Heart left ventricle (tissue), 13 donors: ENCODE results near the gene AKT1.

Experiments
- POLR2A ChIP-seq, 2 donors: fragments of 450-650 bp; IDR thresholded peaks; one replicate each; pipeline ENCODE4 v1.6.1; 2017; ENCODE audit warnings: antibody characterized with exemption in 2 of 2, mild to moderate bottlenecking in 2 of 2, moderate library complexity in 2 of 2
- TF ChIP-seq, protein P1 (sequence below), 12 donors: fragments of 200-600 bp; sonication (generic) in 4 of 12; IDR thresholded peaks; one replicate each; pipeline versions ENCODE4 v1.5.0 to v1.8.0; 2018 to 2022; ENCODE audit warnings: antibody characterized with exemption in 12 of 12, mild to moderate bottlenecking in 5 of 12
- donor health status: ischemic (EF 13 %, LVEDD 7.1; RV severe dilation, severe dysfunction).
- donor health status: DM: no; HTN: yes; CAD: no.
- donor health status: DM: no; HTN: no; CAD: no.
- donor health status: ischemic (EF 25% LVEDD 6.9; RV normal size, moderate dysfunction).
- donor health status: ischemic (EF 25% LVEDD 5.7; RV mildly dilated, moderate dysfunction).
- donor health status: ischemic (EF 35%, LVEDD 5.7; RV mildly dilated, moderate dysfunction).
- donor health status: nonischemic (EF 11% LVEDD 7.7; RV severe dilation, severe dysfunction).
- donor health status: DM: yes; HTN: yes; CAD: no.
- donor health status: PGD.
- donor health status: ischemic (EF 29% LVEDD 5.4; RV normal size, mild dysfunction).
- donor health status: nonischemic (EF 23%, LVEDD 6.1; RV moderate dilation, normal function).

DNA sequence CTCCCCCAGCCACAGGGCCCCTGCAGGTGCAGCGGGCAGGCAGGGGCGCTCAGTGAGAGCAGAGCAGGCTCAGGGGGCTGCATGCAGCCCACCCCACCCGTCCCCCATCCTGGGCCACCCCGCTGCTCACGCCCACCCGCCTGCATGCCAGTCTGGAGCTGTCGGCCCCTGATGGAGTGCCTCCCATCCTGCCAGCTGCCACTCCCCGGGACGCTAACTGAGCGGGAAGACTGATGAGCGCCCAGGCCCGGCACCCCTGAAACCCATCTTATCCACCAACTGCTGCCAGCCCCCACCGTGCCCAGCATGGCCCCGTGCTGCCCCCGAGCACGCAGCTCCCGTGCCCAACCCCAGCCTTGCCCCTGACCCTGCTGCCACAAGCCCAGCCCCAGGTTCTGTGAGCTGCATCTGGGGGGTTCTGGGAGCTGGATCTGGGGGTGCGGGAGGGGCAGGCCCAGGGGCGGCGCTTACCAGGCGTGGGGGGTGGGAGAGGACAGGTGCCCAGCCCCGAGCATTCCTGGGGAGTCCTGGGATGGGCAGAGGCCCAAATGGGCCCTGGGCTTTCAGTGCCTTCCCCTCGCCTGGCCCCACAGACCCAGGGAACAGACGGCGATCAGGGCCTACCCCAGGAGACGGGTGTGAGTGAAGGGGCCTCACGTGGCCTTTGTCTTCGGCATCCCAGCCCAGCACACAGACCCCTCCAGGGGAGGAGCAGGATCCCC lies 13.3 kb downstream of the AKT1 start:
- TF ChIP-seq, protein P1, sequence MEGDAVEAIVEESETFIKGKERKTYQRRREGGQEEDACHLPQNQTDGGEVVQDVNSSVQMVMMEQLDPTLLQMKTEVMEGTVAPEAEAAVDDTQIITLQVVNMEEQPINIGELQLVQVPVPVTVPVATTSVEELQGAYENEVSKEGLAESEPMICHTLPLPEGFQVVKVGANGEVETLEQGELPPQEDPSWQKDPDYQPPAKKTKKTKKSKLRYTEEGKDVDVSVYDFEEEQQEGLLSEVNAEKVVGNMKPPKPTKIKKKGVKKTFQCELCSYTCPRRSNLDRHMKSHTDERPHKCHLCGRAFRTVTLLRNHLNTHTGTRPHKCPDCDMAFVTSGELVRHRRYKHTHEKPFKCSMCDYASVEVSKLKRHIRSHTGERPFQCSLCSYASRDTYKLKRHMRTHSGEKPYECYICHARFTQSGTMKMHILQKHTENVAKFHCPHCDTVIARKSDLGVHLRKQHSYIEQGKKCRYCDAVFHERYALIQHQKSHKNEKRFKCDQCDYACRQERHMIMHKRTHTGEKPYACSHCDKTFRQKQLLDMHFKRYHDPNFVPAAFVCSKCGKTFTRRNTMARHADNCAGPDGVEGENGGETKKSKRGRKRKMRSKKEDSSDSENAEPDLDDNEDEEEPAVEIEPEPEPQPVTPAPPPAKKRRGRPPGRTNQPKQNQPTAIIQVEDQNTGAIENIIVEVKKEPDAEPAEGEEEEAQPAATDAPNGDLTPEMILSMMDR (IDR thresholded peaks at IDR 0.05) = no peak
- no peak for TF ChIP-seq POLR2A (IDR thresholded peaks at IDR 0.05)
